ENCODE measurements around the gene DENND6A. TPM values are rescaled to one million over a fixed set of nuclear protein-coding genes. Genes with fewer than 3 reads are reported as not detected.

The DENND6A gene
- total and polyA plus RNA-seq, 2 donors from 2014 or later, result 7.8 to 38.4 TPM

GRCh38 chr3:57658536-57658935 lies 34.3 kb downstream of the DENND6A start:
- Histone ChIP-seq H3K36me3 (ENCODE audit: control insufficient read depth in 2 of 3, insufficient read depth in 3 of 3, low read length in 3 of 3) (peaks cover 2 to 8% (median 5%) of the 10 kb centered on the region in 3 donors), H3K27ac (ENCODE audit: low read depth in 2 of 2, low read length in 2 of 2) (no peak overlapping the region), H3K4me1 (ENCODE audit: control insufficient read depth in 2 of 3, insufficient read depth in 2 of 3, low read depth in 1 of 3, low read length in 3 of 3) (no peaks in the 10 kb centered on the region), H3K9ac (ENCODE audit: low read length in 3 of 3) (no peak overlapping the region), H3K9me3 (ENCODE audit: control insufficient read depth in 2 of 3, insufficient read depth in 1 of 3, low read length in 3 of 3) (no peaks in the 10 kb centered on the region), H3K4me3 (ENCODE audit: low read length in 3 of 3) (no peak overlapping the region), H3K27me3 (ENCODE audit: control insufficient read depth, insufficient read depth, low read length) (no peaks in the 10 kb centered on the region)
- DNase-seq (no peak), FAIRE-seq (no peak)
- no peak for TF ChIP-seq CTCF (IDR thresholded peaks at IDR 0.05; ENCODE audit: borderline replicate concordance, extremely low read depth, insufficient read depth)
- intact Hi-C loops (cut with DNase I), result no loop called here

- H3K36me3 ChIP-seq (ENCODE audit: control insufficient read depth in 2 of 3, insufficient read depth in 3 of 3, low read length in 3 of 3), result peaks cover 2 to 8% (median 5%) of the 10 kb centered on the region in 3 donors
- FAIRE-seq (no peak), DNase-seq (no peak)
- H3K4me1 ChIP-seq (ENCODE audit: control insufficient read depth in 2 of 3, insufficient read depth in 2 of 3, low read depth in 1 of 3, low read length in 3 of 3), result no peaks in the 10 kb centered on the region
- intact Hi-C loops (cut with DNase I), result no loop called here
- H3K4me3 ChIP-seq (ENCODE audit: low read length in 3 of 3), result no peak overlapping the region
- no peak overlapping the region for H3K9ac ChIP-seq (ENCODE audit: low read length in 3 of 3)
- H3K9me3 ChIP-seq (ENCODE audit: control insufficient read depth in 2 of 3, insufficient read depth in 1 of 3, low read length in 3 of 3), result no peaks in the 10 kb centered on the region
- H3K27me3 ChIP-seq (ENCODE audit: control insufficient read depth, insufficient read depth, low read length), result no peaks in the 10 kb centered on the region
- TF ChIP-seq CTCF (IDR thresholded peaks at IDR 0.05; ENCODE audit: borderline replicate concordance, extremely low read depth, insufficient read depth), result no peak
- no peak overlapping the region for H3K27ac ChIP-seq (ENCODE audit: low read depth in 2 of 2, low read length in 2 of 2)
These were observed 37.1 kb downstream of the DENND6A start for GRCh38 chr3:57655727-57656126.

GRCh38 chr3:57654267-57654666 lies 38.6 kb downstream of the DENND6A start:
- Histone ChIP-seq H3K4me1 (ENCODE audit: control insufficient read depth in 2 of 3, insufficient read depth in 2 of 3, low read depth in 1 of 3, low read length in 3 of 3) (no peaks in the 10 kb centered on the region), H3K36me3 (ENCODE audit: control insufficient read depth in 2 of 3, insufficient read depth in 3 of 3, low read length in 3 of 3) (peaks cover 0 to 5% (median 0%) of the 10 kb centered on the region in 3 donors), H3K4me3 (ENCODE audit: low read length in 3 of 3) (no peak overlapping the region), H3K9ac (ENCODE audit: low read length in 3 of 3) (no peak overlapping the region), H3K27ac (ENCODE audit: low read depth in 2 of 2, low read length in 2 of 2) (no peak overlapping the region), H3K27me3 (ENCODE audit: control insufficient read depth, insufficient read depth, low read length) (no peaks in the 10 kb centered on the region), H3K9me3 (ENCODE audit: control insufficient read depth in 2 of 3, insufficient read depth in 1 of 3, low read length in 3 of 3) (no peaks in the 10 kb centered on the region)
- DNase-seq (no peak), FAIRE-seq (no peak)
- intact Hi-C loops (cut with DNase I), result no loop called here
- no peak for TF ChIP-seq CTCF (IDR thresholded peaks at IDR 0.05; ENCODE audit: borderline replicate concordance, extremely low read depth, insufficient read depth)

- FAIRE-seq (no peak), DNase-seq (no peak)
- TF ChIP-seq CTCF (IDR thresholded peaks at IDR 0.05; ENCODE audit: borderline replicate concordance, extremely low read depth, insufficient read depth), result no peak
- Histone ChIP-seq H3K9me3 (ENCODE audit: control insufficient read depth in 2 of 3, insufficient read depth in 1 of 3, low read length in 3 of 3) (peaks cover 0 to 8% (median 3%) of the 10 kb centered on the region in 3 donors), H3K36me3 (ENCODE audit: control insufficient read depth in 2 of 3, insufficient read depth in 3 of 3, low read length in 3 of 3) (peaks cover 0 to 5% (median 0%) of the 10 kb centered on the region in 3 donors), H3K4me3 (ENCODE audit: low read length in 3 of 3) (no peak overlapping the region), H3K4me1 (ENCODE audit: control insufficient read depth in 2 of 3, insufficient read depth in 2 of 3, low read depth in 1 of 3, low read length in 3 of 3) (no peaks in the 10 kb centered on the region), H3K27ac (ENCODE audit: low read depth in 2 of 2, low read length in 2 of 2) (no peak overlapping the region), H3K27me3 (ENCODE audit: control insufficient read depth, insufficient read depth, low read length) (no peaks in the 10 kb centered on the region), H3K9ac (ENCODE audit: low read length in 3 of 3) (no peak overlapping the region)
- intact Hi-C loops (cut with DNase I), result no loop called here
These were observed 40.7 kb downstream of the DENND6A start for GRCh38 chr3:57652203-57652602.

All from kidney (tissue), 14 donors.